Right lobe of liver (tissue), 6 donors: ENCODE results near the gene ITGA2B. TPM values are rescaled to one million over a fixed set of nuclear protein-coding genes. Genes with fewer than 3 reads are reported as not detected.
A peak's percentile ranks its signal among the peaks of the same experiment; 100 is the strongest.

Experiments
- ATAC-seq, 4 donors: fragments of 200-7000 bp; cut with Tn5 transposase; one replicate each; pipeline ENCODE4 v1.9.1; 2020; ENCODE audit warnings: mild to moderate bottlenecking in 4 of 4, moderate library complexity in 4 of 4
- DNase-seq, 3 donors: peaks; one replicate each; pipeline ENCODE4 v3.0.0-alpha.2; 2020
- H3K27ac ChIP-seq, 3 donors: fragments of 200-600 bp; one replicate each; pipeline ENCODE4 v1.8.0; 2022
- H3K27me3 ChIP-seq, 2 donors: fragments of 200-600 bp; one replicate each; pipeline ENCODE4 v1.8.0; 2022
- H3K36me3 ChIP-seq, 4 donors: fragments of 200-600 bp; sonication (generic) in 1 of 4; one replicate each; pipeline versions ENCODE4 v1.5.1 to v1.8.0; 2017 to 2022; ENCODE audit warnings: control low read depth in 1 of 4
- H3K4me1 ChIP-seq, 4 donors: fragments of 200-600 bp; sonication (generic) in 1 of 4; one replicate each; pipeline versions ENCODE4 v1.5.1 to v1.8.0; 2017 to 2022; ENCODE audit warnings: control low read depth in 1 of 4
- H3K4me3 ChIP-seq, 3 donors: fragments of 200-600 bp; one replicate each; pipeline ENCODE4 v1.8.0; 2022
- H3K9me3 ChIP-seq, 4 donors: fragments of 200-600 bp; sonication (generic) in 1 of 4; one replicate each; pipeline versions ENCODE4 v1.5.1 to v1.8.0; 2017 to 2022; ENCODE audit warnings: control low read depth in 1 of 4
- CTCF ChIP-seq, 4 donors: fragments of 200-600 bp in 3 of 4; fragments of 450-650 bp in 1 of 4; IDR thresholded peaks; one replicate each; pipeline versions ENCODE4 v1.5.1 to v1.8.0; 2016 to 2022; ENCODE audit warnings: antibody characterized with exemption in 4 of 4, mild to moderate bottlenecking in 2 of 4
- POLR2A ChIP-seq: fragments of 450-650 bp; IDR thresholded peaks from one replicate; pipeline ENCODE4 v1.6.1; 2017; ENCODE audit warnings: antibody characterized with exemption, mild to moderate bottlenecking
- WGBS: methylation state at CpG from one replicate; pipeline ENCODE4 v1.1.6; 2018; ENCODE audit warnings: low coverage, low lambda C conversion rate; ENCODE audit not compliant: insufficient coverage; ENCODE audit errors: missing lambda C conversion rate; 5-methylcytosine and 5-hydroxymethylcytosine counted together
- intact Hi-C, 2 donors: fragments of 100-400 bp; cut with DNase I; formaldehyde crosslinking; loops; one replicate each; pipeline versions ENCODE4 v1.11.2 to v1.14.1; 2022
- total RNA-seq, 6 experiments: library from RNA; depleted of rRNA in 2 of 6; stranded (reverse); fragments of >200 nt in 2 of 6; fragmentation: NEBNext Ultra II Directional in 3 of 6; extraction: Animal tissue kit (Norgen Biotek cat#: 25700) in 3 of 6; gene quantifications; one replicate each; pipeline versions ENCODE4 v1.1.0 to v1.2.4, GENCODE V29; 2016 to 2023
- donor health status: DM: no; HTN: yes; CAD: no.
- donor health status: DM: no; HTN: no; CAD: no.
- donor health status: DM: no; HTN: no; CAD: no.
- donor health status: DM: no; HTN: yes; CAD: no.
- donor health status: DM: no; HTN: yes; CAD: no.

The ITGA2B gene
- total RNA-seq, 6 experiments from 2014 or later: 0.37 to 1.5 (median 0.49) TPM; not detected in 1

DNA sequence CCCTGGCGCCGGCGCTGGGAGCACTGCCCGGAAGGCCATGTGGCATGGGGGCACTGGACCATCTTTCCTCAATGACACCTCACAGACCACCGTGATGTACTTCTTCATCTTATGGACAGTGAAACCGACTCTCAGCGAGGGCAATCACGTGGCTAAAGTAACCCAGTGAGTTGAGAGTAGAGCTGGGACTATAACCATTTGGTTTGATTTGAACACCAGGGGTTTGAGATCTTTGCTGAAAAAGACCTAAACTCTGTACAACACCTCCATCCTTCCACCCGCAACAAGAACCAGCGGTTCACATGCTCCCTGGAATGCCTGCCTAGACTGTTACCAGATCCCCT lies 3.3 kb downstream of the ITGA2B start:
- intact Hi-C loops: no loop called here
- Histone ChIP-seq H3K36me3 (no peaks in the 10 kb centered on the region), H3K27me3 (peaks cover 0 to 6% of the 10 kb centered on the region in 2 donors), H3K4me1 (peaks cover 0 to 7% (median 0%) of the 10 kb centered on the region in 4 donors), H3K4me3 (no peak overlapping the region), H3K27ac (no peak overlapping the region), H3K9me3 (no peaks in the 10 kb centered on the region)
- 10% methylated on average over 2 of the region's 10 CpGs for WGBS
- ATAC-seq (no peak), DNase-seq (no peak)
- no peak for TF ChIP-seq CTCF (IDR thresholded peaks at IDR 0.05)
- no peak for TF ChIP-seq POLR2A

- Histone ChIP-seq H3K4me3 (peak overlapping the region; percentile 27 to 49 (median 34)), H3K27me3 (peaks cover 0 to 6% of the 10 kb centered on the region in 2 donors), H3K27ac (no peak overlapping the region), H3K9me3 (no peaks in the 10 kb centered on the region), H3K36me3 (no peaks in the 10 kb centered on the region), H3K4me1 (peaks cover 0 to 7% (median 0%) of the 10 kb centered on the region in 4 donors)
- peak; percentile 88 to 97 (median 93) for ATAC-seq
- DNase-seq: peak; percentile 76 to 82 (median 80)
- TF ChIP-seq POLR2A (no peak), CTCF (IDR thresholded peaks at IDR 0.05) (no peak)
- WGBS: 3% methylated on average over 33 of the region's 68 CpGs
- intact Hi-C loops: no loop called here
These were observed 3.9 kb downstream of the ITGA2B start for GRCh38 chr17:44385287-44386181.

DNA sequence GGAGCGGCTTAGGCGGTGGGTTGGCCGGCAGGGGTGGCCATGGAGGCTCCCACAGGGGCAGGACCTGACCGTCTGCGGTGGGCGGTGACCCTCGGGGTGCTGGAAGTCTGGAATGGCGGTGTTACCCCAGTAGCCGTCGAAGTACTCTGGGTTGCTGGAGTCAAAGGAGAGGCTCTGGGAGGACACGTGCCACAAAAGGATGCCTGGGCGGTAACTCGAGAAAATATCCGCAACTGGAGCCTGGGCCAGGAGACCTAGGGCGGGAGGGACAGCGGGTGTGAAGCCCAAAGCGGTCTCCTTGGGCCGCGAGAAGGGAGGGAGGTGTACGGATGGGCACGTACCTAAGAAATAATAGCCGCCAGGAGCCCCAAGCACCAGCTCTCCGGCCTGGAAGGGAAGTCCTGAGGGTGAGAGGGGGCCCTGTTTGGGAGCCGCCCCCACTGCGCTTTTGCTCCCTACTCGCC lies 4.6 kb downstream of the ITGA2B start:
- Histone ChIP-seq H3K9me3 (no peaks in the 10 kb centered on the region), H3K27ac (no peak overlapping the region), H3K27me3 (peaks cover 0 to 6% of the 10 kb centered on the region in 2 donors), H3K36me3 (no peaks in the 10 kb centered on the region), H3K4me1 (peaks cover 0 to 7% (median 0%) of the 10 kb centered on the region in 4 donors), H3K4me3 (peak overlapping the region; percentile 27 to 49 (median 34))
- TF ChIP-seq POLR2A (no peak), CTCF (IDR thresholded peaks at IDR 0.05) (no peak)
- ATAC-seq (peak in 2 of 4 donors; percentile 8 to 14), DNase-seq (no peak)
- 3% methylated on average over 12 of the region's 26 CpGs for WGBS
- intact Hi-C loops: no loop called here

DNA sequence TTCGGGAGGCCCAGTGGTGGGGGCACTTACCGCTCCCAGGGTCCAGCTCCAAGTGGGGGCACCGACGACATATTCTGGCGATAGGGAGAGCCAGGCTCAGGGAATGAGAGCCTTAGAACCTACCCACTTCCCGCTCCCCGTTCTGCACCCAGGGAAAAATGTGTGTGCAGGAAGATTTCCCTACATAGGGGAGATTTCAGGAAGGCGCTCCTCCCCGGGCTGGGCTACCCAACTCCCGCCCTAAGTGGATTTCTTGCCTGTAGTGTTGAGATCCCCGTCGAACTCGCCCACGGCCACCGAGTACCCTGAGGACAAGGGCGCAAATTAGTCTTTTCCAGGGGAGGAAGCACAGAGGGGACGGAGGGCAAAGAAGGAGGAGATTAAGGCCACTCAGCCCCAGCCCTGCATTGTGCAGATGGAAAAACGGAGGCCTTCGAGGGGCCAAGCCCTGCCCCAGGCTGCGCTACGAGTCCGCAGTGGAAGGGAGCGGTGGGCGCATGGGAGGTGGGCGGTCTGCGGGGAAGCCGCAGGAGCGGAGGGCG lies 5.1 kb downstream of the ITGA2B start:
- peaks cover 0 to 6% of the 10 kb centered on the region in 2 donors for H3K27me3 ChIP-seq
- no peak overlapping the region for H3K4me3 ChIP-seq
- no peaks in the 10 kb centered on the region for H3K36me3 ChIP-seq
- intact Hi-C loops: no loop called here
- 13% methylated on average over 5 of the region's 29 CpGs for WGBS
- TF ChIP-seq CTCF (IDR thresholded peaks at IDR 0.05) (no peak), POLR2A (no peak)
- DNase-seq: no peak
- ATAC-seq: peak in 1 of 4 donors; percentile 6
- no peak overlapping the region for H3K27ac ChIP-seq
- peaks cover 0 to 7% (median 0%) of the 10 kb centered on the region in 4 donors for H3K4me1 ChIP-seq
- no peaks in the 10 kb centered on the region for H3K9me3 ChIP-seq
